Activated CD4-positive, alpha-beta T cell treated with anti-CD3 and anti-CD28 coated beads for 36 hours (primary cell): ENCODE measurements around the gene HNRNPA0. TPM values are rescaled to one million over a fixed set of nuclear protein-coding genes. Genes with fewer than 3 reads are reported as not detected.
A peak's percentile ranks its signal among the peaks of the same experiment; 100 is the strongest.

Source experiments
- ATAC-seq: fragments of 200-7000 bp; cut with Tn5 transposase; one replicate; pipeline ENCODE4 v1.10.0; 2021; ENCODE audit warnings: mild to moderate bottlenecking, moderate library complexity
- CTCF ChIA-PET: fragments of 350-600 bp; sonication (Branson Sonifier 250); formaldehyde crosslinking; loops from one replicate; lab custom pipeline; 2021; ENCODE audit warnings: antibody characterized with exemption; lab: Charles Lee
- POLR2A ChIA-PET: fragments of 350-600 bp; sonication (Branson Sonifier 250); formaldehyde crosslinking; loops from one replicate; lab custom pipeline; 2021; ENCODE audit warnings: antibody characterized with exemption, inconsistent platforms; lab: Charles Lee
- DNase-seq: peaks from one replicate; pipeline ENCODE4 v3.0.0-alpha.2; 2020
- H3K27ac Mint-ChIP-seq: one replicate; pipeline ENCODE4 v1.8.0; 2021; ENCODE audit warnings: mixed read lengths
- H3K27me3 Mint-ChIP-seq: one replicate; pipeline ENCODE4 v1.8.0; 2021; ENCODE audit warnings: mixed read lengths
- H3K36me3 Mint-ChIP-seq: one replicate; pipeline ENCODE4 v1.8.0; 2021; ENCODE audit warnings: low read depth, mixed read lengths
- H3K4me1 Mint-ChIP-seq: one replicate; pipeline ENCODE4 v1.8.0; 2021; ENCODE audit warnings: mixed read lengths
- H3K4me3 Mint-ChIP-seq: one replicate; pipeline ENCODE4 v1.8.0; 2021; ENCODE audit warnings: mild to moderate bottlenecking, moderate library complexity, mixed read lengths
- H3K9me3 Mint-ChIP-seq: one replicate; pipeline ENCODE4 v1.8.0; 2021; ENCODE audit warnings: low read depth, mixed read lengths
- intact Hi-C, 2 experiments: fragments of 100-400 bp; cut with DNase I in 1 of 2; cut with micrococcal nuclease in 1 of 2; formaldehyde crosslinking; loops; one replicate each; pipeline versions ENCODE4 v1.14.2 to v1.15.1; 2022 to 2024; cut with DNase I, micrococcal nuclease
- total RNA-seq, 2 experiments: library from RNA; stranded (reverse); gene quantifications; one replicate each; pipeline ENCODE4 v1.2.3, GENCODE V29; 2021

The HNRNPA0 gene
- total RNA-seq, 2 experiments from 2014 or later = 18.9 to 32.1 TPM

- peaks cover 16% of the 10 kb centered on the region for H3K4me1 Mint-ChIP-seq
- peaks cover 3% of the 10 kb centered on the region for H3K36me3 Mint-ChIP-seq
- no peak overlapping the region for H3K27ac Mint-ChIP-seq
- peak; percentile 56 for DNase-seq
- peaks cover 8% of the 10 kb centered on the region for H3K9me3 Mint-ChIP-seq
- POLR2A ChIA-PET = no interaction called here
- CTCF ChIA-PET = interaction anchor here (0.5 to 7.8 kb wide), 10 partner anchors 12 to 108 kb away, joined by 3 to 290 read pairs (median 4); no protein-coding TSS in a partner anchor
- no peak overlapping the region for H3K4me3 Mint-ChIP-seq
- ATAC-seq = peak; percentile 69
- no peaks in the 10 kb centered on the region for H3K27me3 Mint-ChIP-seq
- intact Hi-C loops = loop anchor here (1.0 kb wide), 2 partner anchors 17 to 41 kb away; partner anchors contain the start of gene HNRNPA0 (in 2 of the 2)
Measured at GRCh38 chr5:137737349-137738131, 16.6 kb downstream of the HNRNPA0 start.

DNA sequence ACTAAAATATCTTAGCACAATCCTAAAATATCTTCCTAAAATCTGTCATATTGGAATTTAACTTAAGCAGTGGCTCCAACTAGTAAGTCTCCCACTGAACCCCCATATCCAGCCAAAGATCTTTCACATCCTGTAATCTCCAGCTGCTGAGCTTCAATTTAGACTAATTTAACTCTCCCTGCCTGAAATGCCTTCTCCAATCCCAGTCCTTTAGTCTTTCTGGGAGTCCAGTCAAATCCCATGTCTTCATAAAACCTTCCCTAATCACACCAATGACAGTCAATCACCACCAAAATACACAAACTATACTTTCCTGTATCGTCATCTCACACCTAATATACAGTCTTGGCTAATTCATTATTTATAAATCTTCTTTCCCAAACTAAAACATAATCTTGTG lies 17.7 kb downstream of the HNRNPA0 start:
- Mint-ChIP-seq H3K4me1 (peaks cover 16% of the 10 kb centered on the region), H3K36me3 (peaks cover 3% of the 10 kb centered on the region), H3K27me3 (no peaks in the 10 kb centered on the region), H3K4me3 (no peak overlapping the region), H3K9me3 (peaks cover 8% of the 10 kb centered on the region), H3K27ac (no peak overlapping the region)
- ATAC-seq (no peak), DNase-seq (no peak)
- ChIA-PET POLR2A (interaction anchor here (0.5 to 1.4 kb wide), 5 partner anchors 15 to 295 kb away, joined by 3 to 5 read pairs (median 3); no protein-coding TSS in a partner anchor), CTCF (interaction anchor here (0.6 to 3.9 kb wide), 16 partner anchors 10 to 298 kb away, joined by 3 to 31 read pairs (median 4); no protein-coding TSS in a partner anchor)
- intact Hi-C loops = no loop called here

DNA sequence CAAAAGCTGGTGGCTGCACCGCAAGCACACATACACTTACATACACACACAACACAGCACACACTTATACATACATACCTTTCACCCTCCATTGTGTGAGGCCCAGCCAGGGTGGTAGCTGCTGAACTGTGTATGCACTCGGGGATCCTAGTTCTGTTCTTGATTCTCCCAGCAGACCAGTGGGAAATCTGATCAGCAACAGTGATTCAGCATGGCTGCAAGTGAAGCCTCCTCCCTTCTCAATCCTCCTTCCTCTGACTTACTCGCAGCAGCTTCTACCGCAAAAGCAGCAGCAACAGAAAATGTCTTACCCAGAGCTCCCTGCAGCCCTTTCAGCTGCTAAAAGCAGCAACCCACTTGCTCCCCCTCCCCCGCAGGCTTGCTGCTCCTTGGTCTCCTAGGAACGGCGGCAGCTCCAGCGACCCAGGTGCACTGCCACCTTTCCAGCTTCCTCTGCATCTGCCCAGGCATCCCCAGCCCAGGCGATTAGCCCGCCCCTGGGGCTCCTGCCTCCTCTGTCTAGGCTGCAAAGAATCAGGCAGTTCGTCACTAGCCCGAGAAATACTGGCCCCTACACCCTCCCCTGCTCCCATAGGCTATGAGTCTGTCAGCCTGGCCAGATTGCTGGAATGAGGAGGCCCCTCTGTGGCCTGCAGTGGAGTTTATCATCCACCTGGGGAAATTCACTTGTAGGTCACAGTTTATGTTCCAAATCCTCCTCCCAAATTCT lies 18.4 kb downstream of the HNRNPA0 start, which contains the start of gene KLHL3:
KLHL3 (minus strand) TSS at position 535 of the 730 bp plus-strand sequence; CDS start at position 92, 443 bp downstream.
- Mint-ChIP-seq H3K4me1 (peaks cover 18% of the 10 kb centered on the region), H3K36me3 (peaks cover 3% of the 10 kb centered on the region), H3K27ac (no peak within 1 kb of the TSS), H3K27me3 (no peaks in the 10 kb centered on the region), H3K9me3 (peaks cover 8% of the 10 kb centered on the region), H3K4me3 (no peak within 1 kb of the TSS)
- ChIA-PET POLR2A (interaction anchor here (0.7 to 1.4 kb wide), 6 partner anchors 15 to 39 kb away, joined by 3 to 5 read pairs (median 4); no protein-coding TSS in a partner anchor), CTCF (interaction anchor here (0.9 to 3.9 kb wide), 12 partner anchors 11 to 299 kb away, joined by 3 to 31 read pairs (median 4); no protein-coding TSS in a partner anchor)
- DNase-seq = peak; percentile 71
- intact Hi-C loops = no loop called here
- peak; percentile 49 for ATAC-seq

- POLR2A ChIA-PET = interaction anchor here (0.6 to 1.4 kb wide), 5 partner anchors 14 to 37 kb away, joined by 3 to 4 read pairs (median 3); no protein-coding TSS in a partner anchor
- H3K4me3 Mint-ChIP-seq = no peak overlapping the region
- H3K27ac Mint-ChIP-seq = no peak overlapping the region
- peaks cover 24% of the 10 kb centered on the region for H3K4me1 Mint-ChIP-seq
- intact Hi-C loops = no loop called here
- CTCF ChIA-PET = interaction anchor here (1.1 to 3.9 kb wide), 8 partner anchors 11 to 300 kb away, joined by 3 to 31 read pairs (median 4); no protein-coding TSS in a partner anchor
- peaks cover 7% of the 10 kb centered on the region for H3K36me3 Mint-ChIP-seq
- ATAC-seq = peak; percentile 14
- peak; percentile 59 for DNase-seq
- H3K9me3 Mint-ChIP-seq = peaks cover 8% of the 10 kb centered on the region
- no peaks in the 10 kb centered on the region for H3K27me3 Mint-ChIP-seq
Measured at GRCh38 chr5:137734962-137735554, 19.1 kb downstream of the HNRNPA0 start.

GRCh38 chr5:137734331-137734730 lies 19.8 kb downstream of the HNRNPA0 start:
- H3K27me3 Mint-ChIP-seq = no peaks in the 10 kb centered on the region
- peaks cover 7% of the 10 kb centered on the region for H3K36me3 Mint-ChIP-seq
- no peak overlapping the region for H3K27ac Mint-ChIP-seq
- DNase-seq (no peak), ATAC-seq (no peak)
- peaks cover 8% of the 10 kb centered on the region for H3K9me3 Mint-ChIP-seq
- ChIA-PET POLR2A (interaction anchor here (0.6 kb wide), 1 partner anchor 21 kb away, joined by 3 read pairs; no protein-coding TSS in a partner anchor), CTCF (interaction anchor here (1.4 to 3.5 kb wide), 2 partner anchors 10 to 74 kb away, joined by 3 to 31 read pairs; no protein-coding TSS in a partner anchor)
- H3K4me3 Mint-ChIP-seq = no peak overlapping the region
- intact Hi-C loops = no loop called here
- H3K4me1 Mint-ChIP-seq = peaks cover 17% of the 10 kb centered on the region

GRCh38 chr5:137733922-137734321 lies 20.2 kb downstream of the HNRNPA0 start:
- DNase-seq = no peak
- Mint-ChIP-seq H3K27ac (no peak overlapping the region), H3K9me3 (peaks cover 6% of the 10 kb centered on the region), H3K27me3 (no peaks in the 10 kb centered on the region), H3K4me3 (no peak overlapping the region), H3K4me1 (peaks cover 13% of the 10 kb centered on the region), H3K36me3 (peaks cover 7% of the 10 kb centered on the region)
- intact Hi-C loops = no loop called here
- ChIA-PET CTCF (interaction anchor here (2.3 to 2.6 kb wide), 2 partner anchors 74 to 104 kb away, joined by 10 to 13 read pairs; no protein-coding TSS in a partner anchor), POLR2A (no interaction called here)
- ATAC-seq = no peak

- ChIA-PET CTCF (interaction anchor here (1.1 to 2.6 kb wide), 5 partner anchors 8 to 103 kb away, joined by 3 to 13 read pairs (median 9); no protein-coding TSS in a partner anchor), POLR2A (no interaction called here)
- Mint-ChIP-seq H3K4me1 (peaks cover 9% of the 10 kb centered on the region), H3K27me3 (no peaks in the 10 kb centered on the region), H3K9me3 (peaks cover 4% of the 10 kb centered on the region), H3K27ac (no peak overlapping the region), H3K4me3 (no peak overlapping the region), H3K36me3 (peaks cover 5% of the 10 kb centered on the region)
- no peak for ATAC-seq
- intact Hi-C loops = no loop called here
- DNase-seq = no peak
Measured at GRCh38 chr5:137733006-137733405, 21.2 kb downstream of the HNRNPA0 start.

GRCh38 chr5:137731176-137731575 lies 23.0 kb downstream of the HNRNPA0 start:
- Mint-ChIP-seq H3K36me3 (peaks cover 3% of the 10 kb centered on the region), H3K27me3 (no peaks in the 10 kb centered on the region), H3K4me1 (peaks cover 9% of the 10 kb centered on the region), H3K9me3 (no peaks in the 10 kb centered on the region), H3K27ac (no peak overlapping the region), H3K4me3 (no peak overlapping the region)
- POLR2A ChIA-PET = no interaction called here
- no peak for ATAC-seq
- no peak for DNase-seq
- CTCF ChIA-PET = interaction anchor here (1.2 to 2.6 kb wide), 3 partner anchors 11 to 101 kb away, joined by 3 to 11 read pairs (median 10); no protein-coding TSS in a partner anchor
- intact Hi-C loops = no loop called here

DNA sequence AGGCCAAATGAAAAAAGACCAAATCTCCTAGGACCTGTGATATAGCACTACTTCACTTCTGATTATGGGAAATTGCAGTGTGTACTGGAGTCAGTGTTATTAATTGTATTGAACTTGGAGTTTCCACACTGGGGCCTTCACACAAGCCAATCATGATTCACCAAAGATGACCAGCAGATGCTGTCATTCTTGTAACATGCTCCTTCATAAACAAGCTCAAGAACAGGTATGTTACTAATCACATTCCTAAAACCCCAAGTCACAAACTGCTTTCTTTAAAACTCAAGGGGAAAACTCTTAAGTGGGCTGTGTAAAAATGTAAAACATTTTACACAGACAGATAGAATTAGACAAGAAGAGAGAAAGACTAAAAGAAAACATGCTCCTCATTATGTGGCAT lies 23.8 kb downstream of the HNRNPA0 start:
- Mint-ChIP-seq H3K36me3 (peaks cover 3% of the 10 kb centered on the region), H3K27me3 (no peaks in the 10 kb centered on the region), H3K27ac (no peak overlapping the region), H3K4me3 (no peak overlapping the region), H3K4me1 (peaks cover 9% of the 10 kb centered on the region), H3K9me3 (no peaks in the 10 kb centered on the region)
- ATAC-seq (no peak), DNase-seq (no peak)
- intact Hi-C loops = no loop called here
- ChIA-PET CTCF (interaction anchor here (0.7 to 1.2 kb wide), 3 partner anchors 12 to 70 kb away, joined by 3 to 11 read pairs (median 3); no protein-coding TSS in a partner anchor), POLR2A (no interaction called here)

DNA sequence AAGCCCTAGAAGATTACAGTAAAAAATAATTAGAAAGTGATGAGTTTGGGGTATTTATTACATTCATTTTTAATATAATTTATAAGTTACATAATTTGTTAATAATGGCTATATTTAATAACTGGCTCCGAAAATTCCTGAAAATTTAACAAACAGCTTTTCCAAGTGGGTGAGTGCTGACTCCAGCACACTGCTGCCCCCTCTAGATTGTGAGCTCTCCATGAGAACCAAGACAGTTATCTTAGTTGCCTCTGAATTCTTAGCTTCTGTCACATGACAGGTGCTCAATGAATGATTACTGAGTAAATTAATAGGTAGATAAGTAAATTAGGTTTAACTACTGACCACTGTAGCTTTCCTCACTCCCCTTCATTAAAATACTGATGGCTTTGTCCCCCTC lies 26.1 kb downstream of the HNRNPA0 start:
- no peak overlapping the region for H3K4me3 Mint-ChIP-seq
- CTCF ChIA-PET = interaction anchor here (1.8 to 2.1 kb wide), 2 partner anchors 14 to 68 kb away, joined by 4 to 7 read pairs; no protein-coding TSS in a partner anchor

More for the DNA sequence above, 26.1 kb downstream of the HNRNPA0 start:
- intact Hi-C loops = no loop called here
- Mint-ChIP-seq H3K9me3 (no peaks in the 10 kb centered on the region), H3K27me3 (no peaks in the 10 kb centered on the region), H3K4me1 (peaks cover 9% of the 10 kb centered on the region), H3K27ac (no peak overlapping the region), H3K36me3 (peaks cover 3% of the 10 kb centered on the region)
- ATAC-seq (no peak), DNase-seq (no peak)
- POLR2A ChIA-PET = no interaction called here
